HG03520 (cell line): Measurements from ENCODE around the gene HECW1.
"Not testable (repeated sequence)": the region's sequence is repeated elsewhere in the genome, so short reads cannot be mapped to it uniquely, and the experiment has no call there.

ENCODE experiments used
- ATAC-seq: cut with Tn5 transposase; IDR thresholded peaks from one replicate; pipeline ENCODE4 v1.9.1; 2021; ENCODE audit warnings: mild to moderate bottlenecking, moderate library complexity; ENCODE audit not compliant: unreplicated experiment

Gene HECW1

DNA sequence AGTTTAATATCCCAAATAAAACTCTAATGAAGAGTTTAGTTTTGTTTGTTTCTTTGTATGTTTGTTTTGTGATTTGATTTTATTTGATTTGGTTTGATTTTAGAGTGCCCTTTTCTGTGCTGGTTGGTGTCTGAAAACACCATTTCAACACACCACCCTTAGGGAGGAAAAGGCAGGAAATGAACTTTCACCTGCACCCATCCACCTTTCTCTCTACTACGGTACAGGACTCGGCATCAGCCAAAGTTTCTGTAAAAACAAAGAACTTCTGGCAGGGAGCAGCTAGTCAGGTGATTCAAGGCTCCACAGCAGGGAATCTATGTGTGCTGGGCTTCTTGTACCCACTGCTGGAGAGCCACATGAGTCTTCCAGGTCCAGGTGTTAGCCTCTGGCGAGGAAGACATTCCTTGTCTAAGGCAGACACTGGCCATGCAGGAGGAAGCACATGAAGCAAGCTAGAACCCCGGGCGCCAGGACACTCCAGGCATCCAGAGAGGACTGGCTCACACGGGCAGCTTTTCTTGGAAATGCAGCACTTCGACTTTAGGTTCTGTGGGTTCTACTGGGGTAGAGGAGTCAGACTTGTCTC, 448.4 kb downstream of the HECW1 start:
- ATAC-seq = no peak

DNA sequence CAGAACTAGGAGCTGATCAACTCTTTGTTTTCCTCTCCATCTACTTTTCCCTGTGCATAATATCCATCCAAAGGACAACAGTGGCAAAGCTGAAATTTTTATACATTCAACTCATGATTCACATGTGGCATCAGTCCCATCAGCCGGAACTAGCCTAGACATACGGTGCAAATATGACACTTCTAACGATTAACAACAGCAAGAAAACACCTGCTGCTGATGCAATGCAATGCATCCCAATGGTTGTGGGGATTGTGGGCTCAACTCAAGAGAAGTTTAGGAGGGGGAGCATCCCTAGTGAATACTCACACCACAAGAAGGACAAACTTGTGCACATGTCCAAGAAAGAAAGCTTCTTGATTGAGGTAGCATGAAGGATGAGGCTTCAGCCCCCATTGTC, 449.9 kb downstream of the HECW1 start:
- no peak for ATAC-seq

- ATAC-seq = no peak
Observed at GRCh38 chr7:43565786-43566185, 453.3 kb downstream of the HECW1 start.

- no peak for ATAC-seq
Observed at GRCh38 chr7:43568529-43568928, 456.1 kb downstream of the HECW1 start.

GRCh38 chr7:43569424-43569823, 457.0 kb downstream of the HECW1 start:
- ATAC-seq = peak; percentile 83

- peak; percentile 55 for ATAC-seq
Observed at GRCh38 chr7:43570688-43571365, 458.4 kb downstream of the HECW1 start.

- no peak for ATAC-seq
Observed at GRCh38 chr7:43572516-43573049, 460.1 kb downstream of the HECW1 start.

DNA sequence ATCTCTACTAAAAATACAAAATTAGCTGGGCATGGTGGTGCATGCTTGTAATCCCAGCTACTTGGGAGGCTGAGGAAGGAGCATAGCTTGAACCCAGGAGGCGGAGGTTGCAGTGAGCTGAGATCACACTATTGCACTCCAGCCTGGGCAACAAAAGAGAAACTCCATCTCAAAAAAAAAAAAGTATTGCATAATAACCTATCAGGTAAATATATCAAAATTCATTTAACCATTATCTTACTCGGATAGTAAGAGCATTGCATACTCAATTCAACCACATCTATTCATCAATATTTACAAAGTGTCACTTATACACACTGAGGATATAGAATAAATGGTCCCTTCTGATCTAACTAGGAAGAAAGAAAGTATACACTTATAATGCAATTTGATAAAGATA, 461.4 kb downstream of the HECW1 start:
- not testable (repeated sequence) for ATAC-seq

GRCh38 chr7:43575506-43575905, 463.1 kb downstream of the HECW1 start:
- no peak for ATAC-seq

- no peak for ATAC-seq
Observed at GRCh38 chr7:43576241-43576640, 463.8 kb downstream of the HECW1 start.

GRCh38 chr7:43577485-43577951, 465.1 kb downstream of the HECW1 start:
- no peak for ATAC-seq

DNA sequence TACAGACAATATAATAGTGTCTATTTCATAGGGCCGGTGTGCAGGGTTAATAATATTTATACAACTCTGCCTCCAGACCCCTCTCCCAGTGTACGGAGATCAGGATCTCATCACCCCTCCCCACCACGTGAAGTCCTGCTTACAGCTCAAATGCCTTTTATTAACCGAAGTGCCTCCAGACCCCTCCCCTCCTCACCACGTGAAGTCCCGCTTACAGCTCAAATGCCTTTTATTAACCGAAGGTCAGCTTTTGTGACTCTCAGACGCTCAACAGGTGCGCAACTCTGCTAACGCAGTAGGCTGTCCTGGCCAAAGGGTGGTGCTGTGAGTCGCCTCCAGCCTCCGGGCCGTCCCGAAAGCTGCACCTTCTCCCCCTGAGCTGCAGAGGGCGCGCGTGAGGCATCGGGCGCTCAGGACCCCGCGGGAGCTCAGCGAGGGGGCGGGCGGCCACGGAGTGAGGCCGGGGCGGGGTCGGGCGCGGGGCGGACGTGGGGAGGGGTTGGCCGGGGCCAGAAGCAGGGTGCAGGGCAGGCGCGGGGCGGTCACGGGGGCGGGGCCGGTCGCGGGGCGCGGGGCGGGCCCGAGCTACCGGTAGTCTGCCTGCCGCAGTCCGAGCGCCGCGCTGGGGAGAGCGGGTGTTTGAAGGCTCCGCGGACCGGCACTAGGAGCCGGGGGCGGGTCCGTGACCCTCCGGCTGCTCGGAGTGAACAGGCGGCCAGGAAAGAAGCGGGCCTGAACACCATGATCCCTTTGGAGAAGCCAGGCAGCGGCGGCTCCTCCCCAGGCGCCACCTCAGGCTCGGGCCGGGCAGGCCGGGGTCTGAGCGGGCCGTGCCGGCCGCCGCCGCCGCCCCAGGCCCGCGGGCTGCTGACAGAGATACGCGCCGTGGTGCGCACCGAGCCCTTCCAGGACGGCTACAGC, 470.3 kb downstream of the HECW1 start, which contains the start of gene STK17A:
TSS of gene STK17A (plus strand) at position 606 of the 921 bp plus-strand sequence. CDS start at position 742, 136 bp downstream.
- ATAC-seq = peak; percentile 70

DNA sequence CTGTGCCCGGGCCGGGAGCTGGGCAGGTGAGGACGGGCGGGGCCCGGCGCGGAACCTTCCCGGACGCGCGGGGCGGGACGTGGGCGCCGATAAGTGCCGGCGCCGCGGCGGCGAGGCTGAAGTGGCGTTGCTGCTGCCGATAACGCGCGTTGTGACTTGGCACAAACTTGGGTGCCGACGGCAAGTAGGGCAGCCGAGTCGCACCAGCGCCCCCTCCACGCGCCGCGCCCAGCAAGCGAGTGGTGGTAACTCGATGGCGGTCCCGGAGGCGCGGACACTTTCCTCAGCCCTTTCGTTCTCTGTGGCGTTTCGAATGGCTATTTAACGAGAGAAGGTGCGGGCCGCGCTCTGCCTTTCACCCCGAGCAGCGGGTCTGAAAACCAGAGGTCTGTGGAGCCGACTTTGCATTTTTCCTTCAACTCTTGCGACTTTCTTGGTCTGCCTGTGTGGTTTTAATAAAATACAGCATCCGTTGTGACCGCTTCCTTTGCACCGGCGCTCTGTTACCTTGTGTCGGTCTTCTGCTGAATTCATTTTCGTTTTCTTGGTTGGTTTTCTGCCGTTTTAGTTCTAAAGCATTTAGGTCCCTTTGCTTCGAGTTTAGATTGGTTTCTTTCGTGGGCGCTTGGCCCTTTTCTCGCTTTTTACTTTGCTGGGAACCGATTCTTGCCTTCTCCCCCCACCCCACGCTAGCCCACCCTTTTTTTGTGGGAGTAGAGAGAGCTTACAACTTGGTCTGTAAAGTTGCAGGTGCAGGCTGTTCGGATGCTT, 471.2 kb downstream of the HECW1 start:
- peak; percentile 17 for ATAC-seq

- no peak for ATAC-seq
Observed at GRCh38 chr7:43584195-43584586, 471.7 kb downstream of the HECW1 start.

DNA sequence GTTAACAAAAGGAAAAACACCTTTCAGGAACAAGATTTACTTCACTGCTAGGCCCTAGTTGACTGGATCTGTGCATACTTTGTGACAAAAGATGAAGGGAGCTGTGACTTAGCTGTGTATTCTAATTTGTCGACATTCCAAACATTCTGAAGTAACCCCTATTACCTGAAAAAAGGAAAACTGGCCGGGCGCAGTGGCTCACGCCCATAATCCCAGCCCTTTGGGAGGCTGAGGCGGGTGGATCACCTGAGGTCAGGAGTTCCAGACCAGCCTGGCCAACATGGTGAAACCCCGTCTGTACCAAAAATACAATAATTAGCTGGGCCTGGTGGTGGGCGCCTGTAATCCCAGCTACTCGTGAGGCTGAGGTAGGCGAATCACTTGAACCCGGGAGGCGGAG, 472.3 kb downstream of the HECW1 start:
- not testable (repeated sequence) for ATAC-seq

DNA sequence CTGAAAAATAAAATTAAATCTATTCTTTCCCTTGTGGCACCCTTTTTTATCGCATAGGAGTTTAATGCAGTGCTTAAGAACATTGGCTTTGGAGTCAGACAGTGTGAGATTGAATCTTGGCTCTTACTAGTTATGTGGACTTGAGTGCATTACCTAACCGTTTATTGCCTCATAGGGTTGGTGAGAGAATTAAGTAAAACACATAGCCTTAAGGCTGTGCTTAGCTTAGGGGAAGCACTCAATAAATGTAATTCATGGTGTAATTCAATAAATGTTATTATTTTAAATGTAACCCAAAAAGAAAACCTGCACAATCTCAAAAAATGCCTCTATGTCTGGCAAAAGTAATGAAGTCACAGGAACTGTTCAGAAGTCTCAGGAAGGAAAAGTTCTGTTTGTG, 473.1 kb downstream of the HECW1 start:
- ATAC-seq = no peak

DNA sequence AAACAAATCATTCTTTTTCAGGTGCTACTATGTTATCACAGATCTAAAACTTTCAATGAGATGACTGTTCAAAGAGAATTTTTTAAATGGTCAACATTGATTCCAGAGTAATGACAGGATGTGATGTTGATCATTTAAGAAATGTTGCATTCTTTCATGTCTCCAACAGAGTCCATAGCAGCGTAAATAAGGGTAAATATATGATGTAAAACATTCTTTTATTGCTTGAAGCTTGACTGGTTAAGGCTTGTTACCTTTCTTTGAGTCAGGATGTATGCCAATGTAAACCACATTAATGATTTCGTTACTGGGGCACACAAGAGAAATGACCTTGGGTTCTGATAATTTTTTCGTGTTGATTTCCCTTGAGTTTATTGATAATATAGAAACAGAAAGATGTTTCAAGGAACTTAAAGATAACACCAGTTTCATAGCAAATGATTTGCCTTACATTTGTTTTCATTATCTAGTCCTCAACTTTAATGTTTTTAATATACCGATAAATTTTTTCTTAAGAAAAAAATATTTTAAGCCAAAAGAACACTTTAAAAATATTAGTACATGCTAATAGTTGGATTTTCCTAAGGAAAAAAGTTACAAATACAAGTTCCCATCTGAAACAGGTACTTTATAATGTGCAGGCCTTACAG, 473.9 kb downstream of the HECW1 start:
- ATAC-seq = no peak

DNA sequence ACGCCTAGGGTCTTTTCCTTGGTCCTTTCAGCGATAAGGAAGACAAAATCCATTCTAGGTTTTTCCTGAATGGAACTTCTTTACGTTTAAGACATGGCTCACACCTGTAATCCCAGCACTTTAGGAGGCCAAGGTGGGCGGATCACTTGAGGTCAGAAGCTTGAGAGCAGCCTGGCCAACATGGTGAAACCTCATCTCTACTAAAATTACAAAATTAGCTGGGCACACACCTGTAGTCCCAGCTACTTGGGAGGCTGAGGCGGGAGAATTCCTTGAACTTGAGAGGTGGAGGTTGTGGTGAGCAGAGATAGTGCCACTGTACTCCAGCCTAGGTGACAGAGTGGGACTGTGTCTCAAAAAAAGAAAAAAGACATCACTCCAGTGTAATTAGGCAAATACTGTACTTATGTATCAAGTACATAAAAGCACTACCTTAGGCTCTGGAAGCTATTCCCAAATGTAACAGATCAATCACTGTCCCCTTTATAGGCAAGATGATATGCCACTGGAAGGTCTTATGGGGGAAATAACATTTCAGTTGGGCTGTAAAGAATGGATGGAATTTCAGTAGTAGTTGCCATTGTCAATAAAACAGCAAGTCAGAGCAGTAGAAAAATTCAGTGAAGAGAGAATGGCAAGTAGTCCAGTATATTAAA, 476.2 kb downstream of the HECW1 start:
- no peak for ATAC-seq

GRCh38 chr7:43589133-43589478, 476.7 kb downstream of the HECW1 start:
- ATAC-seq = no peak

- no peak for ATAC-seq
Observed at GRCh38 chr7:43589728-43590127, 477.3 kb downstream of the HECW1 start.
